Breast epithelium (tissue), 3 donors: ENCODE results near the gene ZNF786.

Source experiments
- POLR2A ChIP-seq: fragments of 450-650 bp; IDR thresholded peaks from one replicate; pipeline ENCODE4 v1.6.1; 2016; ENCODE audit warnings: antibody characterized with exemption, mild to moderate bottlenecking, moderate library complexity
- POLR2AphosphoS5 ChIP-seq, 3 donors: sonication (generic); formaldehyde crosslinking; IDR thresholded peaks; one replicate each; pipeline ENCODE4 v1.6.1; 2017; ENCODE audit warnings: antibody characterized with exemption in 3 of 3
- TF ChIP-seq, protein P1 (sequence below), 3 donors: fragments of 450-650 bp; IDR thresholded peaks; one replicate each; pipeline ENCODE4 v1.5.1; 2016 to 2017; ENCODE audit warnings: antibody characterized with exemption in 3 of 3, mild to moderate bottlenecking in 3 of 3, moderate library complexity in 3 of 3

DNA sequence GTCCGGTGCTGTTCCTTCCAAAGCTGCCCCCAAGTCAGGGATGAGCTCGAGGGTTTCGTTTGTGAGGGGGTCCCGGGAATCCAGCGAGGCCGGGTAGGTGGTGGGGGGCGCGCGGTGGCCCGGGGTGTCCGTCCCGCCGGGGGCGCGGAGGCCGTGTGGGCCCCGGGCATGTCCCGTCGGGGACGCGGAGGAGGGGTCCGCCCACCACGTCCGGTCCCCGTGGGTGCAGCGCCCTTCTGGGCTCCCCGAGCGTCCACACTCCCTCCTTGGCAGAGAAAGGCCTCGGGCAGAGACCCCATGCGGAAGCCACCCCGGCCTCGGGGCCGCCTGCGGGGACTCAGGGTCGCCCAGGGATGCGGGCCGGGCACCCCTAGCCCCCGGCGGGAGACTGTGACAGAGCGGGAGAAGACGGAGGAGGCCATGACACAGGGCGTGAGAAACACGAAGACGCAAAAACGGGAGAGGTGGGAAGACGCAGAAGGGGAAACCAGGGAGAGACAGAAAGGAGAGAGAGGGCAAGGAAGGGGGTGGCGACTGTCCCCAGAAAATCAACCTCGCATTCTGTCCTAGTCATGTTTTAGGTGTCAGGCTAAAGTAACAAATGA, 36.2 kb upstream of the ZNF786 start:
- TF ChIP-seq, protein P1, sequence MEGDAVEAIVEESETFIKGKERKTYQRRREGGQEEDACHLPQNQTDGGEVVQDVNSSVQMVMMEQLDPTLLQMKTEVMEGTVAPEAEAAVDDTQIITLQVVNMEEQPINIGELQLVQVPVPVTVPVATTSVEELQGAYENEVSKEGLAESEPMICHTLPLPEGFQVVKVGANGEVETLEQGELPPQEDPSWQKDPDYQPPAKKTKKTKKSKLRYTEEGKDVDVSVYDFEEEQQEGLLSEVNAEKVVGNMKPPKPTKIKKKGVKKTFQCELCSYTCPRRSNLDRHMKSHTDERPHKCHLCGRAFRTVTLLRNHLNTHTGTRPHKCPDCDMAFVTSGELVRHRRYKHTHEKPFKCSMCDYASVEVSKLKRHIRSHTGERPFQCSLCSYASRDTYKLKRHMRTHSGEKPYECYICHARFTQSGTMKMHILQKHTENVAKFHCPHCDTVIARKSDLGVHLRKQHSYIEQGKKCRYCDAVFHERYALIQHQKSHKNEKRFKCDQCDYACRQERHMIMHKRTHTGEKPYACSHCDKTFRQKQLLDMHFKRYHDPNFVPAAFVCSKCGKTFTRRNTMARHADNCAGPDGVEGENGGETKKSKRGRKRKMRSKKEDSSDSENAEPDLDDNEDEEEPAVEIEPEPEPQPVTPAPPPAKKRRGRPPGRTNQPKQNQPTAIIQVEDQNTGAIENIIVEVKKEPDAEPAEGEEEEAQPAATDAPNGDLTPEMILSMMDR (IDR thresholded peaks at IDR 0.05): no peak
- TF ChIP-seq POLR2AphosphoS5 (IDR thresholded peaks at IDR 0.05) (no peak), POLR2A (no peak)
